ENCODE measurements around the gene PPA1.
"Not testable (repeated sequence)": the region's sequence is repeated elsewhere in the genome, so short reads cannot be mapped to it uniquely, and the experiment has no call there.

The PPA1 gene

DNA sequence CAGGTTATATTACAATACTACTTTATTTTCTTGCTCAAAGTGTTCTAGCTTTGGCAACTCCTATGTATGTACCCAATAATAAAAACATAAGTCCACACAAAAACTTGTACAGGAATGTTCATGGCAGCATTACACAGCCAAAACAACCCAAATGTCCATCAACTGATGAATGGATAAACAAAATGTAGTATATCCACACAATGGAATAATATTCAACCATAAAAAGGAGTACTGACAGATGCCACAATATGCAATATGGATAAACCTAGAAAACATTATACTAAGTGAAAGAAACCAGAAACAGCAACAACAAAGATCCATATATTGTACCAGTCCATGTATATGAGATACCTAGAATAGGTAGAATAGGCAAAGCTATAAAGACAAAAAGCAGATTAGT is 21.0 kb downstream of the PPA1 start:
- DNase-seq (ENCODE audit: low spot score): no peak

DNA sequence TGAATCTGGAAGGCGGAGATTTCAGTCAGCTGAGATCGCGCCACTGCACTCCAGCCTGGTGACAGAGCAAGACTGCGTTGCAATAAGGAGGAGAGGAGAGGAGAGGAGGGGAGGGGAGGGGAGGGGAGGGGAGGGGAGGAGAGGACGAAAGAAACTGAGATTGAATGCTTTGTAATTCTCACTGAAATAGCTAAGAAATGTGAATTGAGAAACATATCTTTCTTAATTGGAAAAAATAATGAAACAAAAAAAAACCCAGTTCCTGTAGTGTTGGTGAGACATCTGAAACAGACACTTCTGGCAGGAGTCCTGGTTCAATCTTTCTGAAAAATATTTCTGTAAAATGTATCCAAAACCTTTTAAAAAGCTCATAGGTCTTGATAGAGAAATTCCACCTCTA is 26.5 kb downstream of the PPA1 start:
- no peak for DNase-seq (ENCODE audit: low spot score)

DNA sequence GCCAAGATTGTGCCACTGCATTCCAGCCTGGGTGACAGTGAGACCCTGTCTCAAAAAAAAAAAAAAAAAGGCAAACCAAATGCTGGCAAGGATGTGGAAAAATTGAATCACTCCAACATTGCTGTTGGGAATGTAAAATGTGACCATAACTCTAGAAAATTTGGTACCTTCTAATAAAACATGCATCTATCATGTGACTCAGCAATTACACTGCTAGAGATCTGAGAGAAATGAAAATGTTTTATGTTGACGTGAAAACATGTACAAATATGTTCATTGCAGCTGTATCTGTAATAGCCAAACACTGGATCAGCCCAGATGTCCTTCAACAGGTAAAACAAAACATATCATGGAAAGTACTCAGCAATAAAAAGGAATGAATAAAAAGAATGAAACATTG is 32.1 kb downstream of the PPA1 start:
- no peak for DNase-seq (ENCODE audit: low spot score)

DNA sequence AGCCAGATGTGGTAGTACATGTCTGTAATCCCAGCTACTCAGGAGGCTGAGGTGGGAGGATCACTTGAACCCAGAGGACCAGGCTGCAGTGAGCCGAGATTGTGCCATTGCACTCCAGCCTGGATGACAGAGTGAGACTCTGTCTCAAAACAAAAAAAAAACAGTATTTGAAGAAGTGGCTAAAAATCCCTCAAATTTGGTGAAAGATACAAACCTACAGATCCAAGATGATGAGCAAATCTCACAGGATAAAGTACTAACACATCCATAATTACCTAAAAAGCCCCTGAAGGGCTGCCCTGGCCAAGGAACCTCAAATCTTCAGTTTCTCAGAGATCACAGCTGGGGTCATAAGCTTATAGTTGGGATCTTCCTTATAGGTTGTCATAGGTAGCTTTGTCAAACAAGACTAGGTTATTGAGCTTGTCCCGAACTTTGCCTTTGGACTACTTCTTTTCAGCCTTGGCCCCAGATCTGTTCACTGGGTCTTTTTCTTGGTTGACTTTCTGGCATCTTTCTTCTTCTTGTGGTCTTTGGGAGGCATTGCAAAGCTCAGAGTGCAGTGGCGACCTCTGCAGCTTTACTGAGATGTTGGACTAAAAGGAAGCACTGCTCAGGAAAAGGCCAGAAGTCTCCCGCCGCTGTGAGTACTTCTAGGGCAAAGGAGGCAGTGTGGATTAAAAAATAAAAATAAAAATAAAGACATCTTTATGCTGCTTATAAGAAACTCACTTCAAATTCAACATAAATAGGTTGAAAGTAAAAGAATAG is 34.3 kb downstream of the PPA1 start:
- no peak for DNase-seq (ENCODE audit: low spot score)

DNA sequence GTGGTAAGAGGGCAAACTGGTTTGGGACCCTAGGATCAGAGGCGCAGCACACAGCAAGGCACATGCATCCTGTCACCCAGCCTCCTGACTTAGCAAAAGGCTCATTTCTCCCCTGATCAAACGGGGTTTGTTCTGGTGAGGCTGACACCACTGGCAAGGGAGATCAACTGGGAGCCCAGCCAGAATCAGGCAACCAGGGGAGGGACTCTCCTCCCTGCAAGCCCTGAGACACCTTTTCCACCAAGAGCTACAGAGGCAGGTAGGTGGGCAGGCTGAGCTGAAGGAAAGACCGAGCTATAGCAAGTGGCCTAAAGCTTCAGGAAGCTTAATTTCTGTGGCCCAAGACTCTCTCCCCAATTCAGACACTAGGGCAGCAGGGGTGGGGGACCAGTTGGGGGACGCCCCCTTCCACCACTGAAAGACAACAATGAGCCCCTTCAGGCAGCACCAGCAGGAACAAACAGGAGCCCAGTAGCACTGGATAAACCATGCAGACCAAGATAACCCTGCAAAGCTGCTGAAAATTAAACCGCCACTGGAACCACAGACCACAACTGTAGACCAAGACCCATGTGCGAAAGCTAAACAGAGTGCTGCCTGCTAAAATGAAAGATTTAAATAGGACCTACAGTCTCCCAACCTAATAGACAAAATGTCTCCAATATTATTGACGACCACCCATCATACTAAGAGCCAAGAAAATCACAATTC is 35.8 kb downstream of the PPA1 start:
- no peak for DNase-seq (ENCODE audit: low spot score)

DNA sequence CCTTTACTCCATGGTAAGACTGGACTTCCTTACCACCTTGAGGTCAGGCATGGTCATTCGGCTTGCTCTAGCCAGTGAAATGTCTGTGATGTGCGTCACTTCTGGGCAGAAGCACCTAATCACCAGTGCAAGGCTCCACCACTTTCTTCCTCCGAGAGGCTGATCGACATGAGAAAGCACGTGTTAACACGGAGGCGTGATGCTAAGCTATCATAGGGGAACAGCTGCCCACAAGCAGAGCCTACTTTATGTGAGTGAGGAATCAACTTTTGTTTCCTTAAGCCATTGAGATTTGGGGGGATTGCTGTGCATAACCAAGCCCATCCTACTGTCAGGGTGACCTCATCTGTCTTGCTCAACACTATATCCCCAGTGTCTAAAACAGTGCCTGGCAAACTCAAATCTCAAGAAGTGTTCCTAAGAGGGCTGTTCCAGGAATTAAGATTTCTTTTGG is 39.8 kb downstream of the PPA1 start:
- DNase-seq (ENCODE audit: low spot score): no peak

DNA sequence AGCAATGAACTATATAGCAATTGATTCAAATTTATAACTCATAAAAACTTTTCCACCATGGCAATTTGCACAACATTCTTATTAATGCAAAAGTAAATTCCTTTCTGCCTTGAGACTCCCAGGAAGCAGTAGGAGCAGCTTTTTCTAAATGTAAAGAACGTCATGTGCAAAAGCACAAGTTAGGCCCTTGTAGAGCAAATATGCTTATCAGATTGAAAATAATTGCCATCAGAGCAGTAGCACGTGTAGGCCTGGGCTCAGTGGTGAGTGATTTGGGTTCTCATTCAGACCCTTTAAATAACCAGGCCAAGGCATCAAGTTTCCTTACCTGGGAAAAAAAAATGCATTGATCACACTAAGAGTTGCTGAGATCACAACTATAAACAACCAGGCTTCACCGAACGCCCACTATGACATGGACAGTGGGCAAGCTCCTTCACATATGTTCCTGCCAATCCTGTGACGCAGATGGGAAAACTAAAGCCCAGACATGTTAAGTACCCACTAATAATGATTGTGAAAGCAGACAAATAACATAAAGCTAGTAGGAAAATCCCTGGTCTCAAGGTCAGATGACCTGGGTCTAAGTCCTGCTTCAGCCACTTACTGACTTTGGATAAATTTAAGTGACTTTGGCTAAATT is 40.8 kb downstream of the PPA1 start:
- no peak for DNase-seq (ENCODE audit: low spot score)

DNA sequence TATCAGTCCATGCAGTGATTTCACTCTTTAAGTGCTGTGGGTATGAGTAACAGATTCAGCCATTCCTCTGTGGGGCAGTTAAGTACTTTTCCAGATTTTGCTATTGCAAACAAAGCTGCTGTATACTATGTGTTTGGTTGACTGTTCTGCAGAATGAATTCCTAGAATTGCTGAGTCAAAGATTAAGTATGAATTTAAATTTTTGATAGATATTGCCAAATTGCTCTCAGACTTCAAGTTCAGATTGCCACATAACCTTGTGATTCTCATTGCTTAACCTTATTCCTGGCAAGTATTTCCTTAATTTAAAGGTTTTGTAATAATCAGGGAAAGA is 41.3 kb downstream of the PPA1 start:
- DNase-seq (ENCODE audit: low spot score): peak; percentile 67

DNA sequence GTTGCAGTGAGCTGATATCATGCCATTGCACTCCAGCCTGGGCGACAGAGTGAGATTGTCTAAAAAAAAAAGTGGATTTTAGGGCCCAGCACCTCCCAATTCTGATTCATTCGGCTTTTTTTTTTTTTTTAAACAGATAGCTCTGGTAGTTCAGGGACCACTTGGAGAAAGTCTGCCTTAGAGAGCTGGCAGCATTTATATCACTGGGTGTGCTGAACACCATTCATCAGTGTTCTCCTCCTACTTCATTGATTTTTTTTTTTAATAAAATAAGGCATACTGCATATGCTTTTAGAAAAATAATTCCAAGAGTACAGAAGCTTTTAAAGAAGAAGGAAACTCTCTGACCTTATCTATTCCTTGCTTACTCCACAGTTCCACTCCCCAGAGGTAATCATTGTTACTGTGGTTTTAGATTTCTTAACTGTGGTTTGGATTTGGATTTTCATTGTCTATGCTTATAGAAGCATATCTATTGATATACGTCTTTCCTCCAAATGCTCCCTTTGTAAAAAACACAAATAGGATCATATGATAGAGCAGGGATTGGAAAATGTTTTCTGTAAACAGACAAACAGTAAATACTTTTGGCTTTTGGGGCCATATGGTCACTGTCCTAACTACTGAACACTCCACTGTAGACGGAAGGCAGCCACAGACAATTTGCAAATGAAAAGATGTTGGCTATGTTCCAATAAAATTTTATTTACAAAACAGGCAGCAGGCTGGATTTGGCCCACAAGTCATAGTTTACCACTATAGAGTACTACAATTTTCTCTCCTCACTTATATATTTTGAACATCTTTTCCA is 41.9 kb downstream of the PPA1 start:
- no peak for DNase-seq (ENCODE audit: low spot score)

DNA sequence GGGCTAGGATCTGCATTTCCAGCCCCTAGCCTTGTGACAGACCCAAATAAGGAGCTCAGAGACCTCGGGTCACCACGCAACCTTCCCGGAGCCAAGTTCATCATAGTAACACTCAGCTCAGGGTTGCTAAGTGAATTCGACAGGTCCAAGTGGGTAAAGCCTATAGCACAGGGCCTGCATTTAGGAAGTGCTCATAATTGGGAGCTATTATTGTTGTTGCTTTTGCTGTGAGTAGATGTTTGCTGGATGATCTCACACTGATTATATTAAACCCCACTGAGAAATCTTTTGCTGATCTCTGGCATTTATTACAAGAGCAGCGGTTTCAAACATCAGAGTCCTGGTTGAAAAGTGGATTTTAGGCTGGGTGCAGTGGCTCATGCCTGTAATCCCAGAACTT is 42.6 kb downstream of the PPA1 start:
- DNase-seq (ENCODE audit: low spot score): no peak

DNA sequence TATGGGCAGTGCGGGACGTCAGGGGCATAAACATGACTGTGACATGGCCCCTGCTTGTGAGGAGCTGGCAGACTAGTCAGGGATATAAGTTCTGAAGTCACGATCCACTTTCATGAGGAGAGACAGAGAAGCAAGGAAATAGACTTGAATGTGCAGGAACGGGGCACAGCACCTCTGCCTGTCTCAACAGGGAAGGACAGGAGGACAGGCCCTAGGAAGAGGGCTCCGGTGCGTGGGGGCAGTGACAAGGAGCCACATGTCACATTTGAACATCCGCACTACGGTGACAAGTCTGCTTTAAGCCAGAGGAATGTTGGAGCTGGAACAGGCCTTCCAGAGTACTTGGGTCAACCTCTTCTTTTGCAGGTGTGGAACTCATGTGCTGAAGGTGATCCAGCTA is 43.1 kb downstream of the PPA1 start:
- no peak for DNase-seq (ENCODE audit: low spot score)

DNA sequence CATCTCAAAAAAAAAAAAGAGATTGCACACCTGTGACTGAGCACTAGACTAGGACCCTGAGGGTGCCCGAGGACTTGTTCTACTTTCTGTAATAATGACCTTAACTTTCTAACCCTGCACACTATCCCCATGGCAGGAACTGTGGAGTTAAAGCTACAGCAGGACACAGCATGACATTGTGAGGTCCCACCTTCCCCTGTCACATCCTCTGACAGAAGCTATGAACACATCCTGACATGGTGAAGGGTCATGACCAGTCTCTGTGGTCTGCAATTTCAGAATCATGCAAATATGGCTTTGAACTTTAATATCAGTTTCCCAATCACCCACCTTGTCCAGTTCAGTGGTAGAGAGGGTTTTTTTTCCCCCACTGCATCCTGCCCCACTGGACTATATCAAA is 44.5 kb downstream of the PPA1 start:
- DNase-seq (ENCODE audit: low spot score): no peak

DNA sequence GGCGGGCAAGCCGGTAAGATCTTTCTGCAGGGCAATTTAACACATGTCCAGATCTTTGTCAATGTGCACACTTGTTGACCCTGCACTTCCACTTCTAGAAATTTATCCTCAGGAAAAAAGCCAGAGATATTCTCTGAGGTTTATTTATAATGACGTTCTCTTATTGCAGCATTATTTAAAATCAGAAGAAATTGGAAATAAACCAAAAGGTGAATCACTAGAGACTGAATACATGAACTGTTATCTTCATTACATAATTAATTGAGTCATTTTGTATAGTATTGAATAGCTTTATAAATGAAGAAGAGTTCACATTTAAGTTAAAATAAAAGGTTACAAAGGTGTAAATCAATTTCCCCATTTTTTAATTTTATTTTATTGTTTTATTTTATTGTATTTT is 46.7 kb downstream of the PPA1 start:
- DNase-seq (ENCODE audit: low spot score): no peak

DNA sequence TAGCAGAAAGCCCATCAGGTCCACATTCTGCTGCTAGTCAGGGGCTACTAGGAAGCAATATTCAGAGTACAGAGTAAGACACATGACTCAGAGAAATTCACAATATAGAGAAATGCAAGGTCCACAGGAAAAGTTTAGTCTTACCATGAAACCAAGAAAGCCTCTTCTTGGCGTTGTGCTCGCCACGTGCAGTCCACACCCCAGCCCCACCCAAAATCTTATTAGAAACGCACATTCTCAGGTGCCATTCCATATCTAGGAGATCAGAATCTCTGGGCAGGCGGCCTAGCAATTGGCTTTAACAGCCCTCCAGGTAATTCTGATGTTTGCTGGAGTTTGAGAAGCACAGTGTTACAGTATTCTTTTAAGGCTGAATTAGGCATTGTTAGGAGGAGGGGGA is 47.1 kb downstream of the PPA1 start:
- DNase-seq (ENCODE audit: low spot score): no peak

DNA sequence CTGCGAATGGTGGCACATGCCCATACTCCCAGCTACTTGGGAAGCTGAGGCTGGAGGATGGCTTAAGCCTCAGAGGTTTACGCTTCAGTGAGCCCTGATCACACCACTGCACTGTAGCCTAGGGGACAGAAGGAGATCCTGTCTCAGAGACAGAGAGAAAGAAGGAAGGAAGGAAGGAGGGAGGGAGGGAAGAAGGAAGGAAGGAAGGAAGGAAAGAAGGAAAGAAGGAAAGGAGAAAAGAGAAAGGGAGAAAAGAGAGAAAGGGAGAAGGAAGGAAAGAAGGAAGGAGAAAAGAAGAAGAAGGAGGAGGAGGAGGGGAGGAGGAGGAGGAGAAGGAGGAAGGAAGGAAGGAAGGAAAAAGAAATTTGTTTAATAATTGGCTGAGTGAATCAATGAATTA is 49.9 kb downstream of the PPA1 start:
- no peak for DNase-seq (ENCODE audit: low spot score)

DNA sequence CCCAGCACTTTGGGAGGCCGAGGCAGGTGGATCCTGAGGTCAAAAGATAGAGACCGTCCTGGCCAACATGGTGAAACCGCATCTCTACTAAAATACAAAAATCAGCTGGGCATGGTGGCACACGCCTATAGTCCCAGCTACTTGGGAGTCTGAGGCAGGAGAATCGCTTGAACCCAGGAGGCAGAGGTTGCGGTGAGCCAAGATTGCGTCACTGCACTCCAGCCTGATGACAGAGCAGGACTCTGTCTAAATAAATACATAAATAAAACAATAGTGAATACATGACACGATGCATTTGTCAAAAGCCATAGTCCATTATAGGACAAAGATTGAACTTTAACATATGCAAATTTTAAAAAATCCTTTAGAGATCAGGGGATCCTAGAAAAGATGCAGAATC is 54.0 kb downstream of the PPA1 start:
- DNase-seq (ENCODE audit: low spot score): not testable (repeated sequence)

DNA sequence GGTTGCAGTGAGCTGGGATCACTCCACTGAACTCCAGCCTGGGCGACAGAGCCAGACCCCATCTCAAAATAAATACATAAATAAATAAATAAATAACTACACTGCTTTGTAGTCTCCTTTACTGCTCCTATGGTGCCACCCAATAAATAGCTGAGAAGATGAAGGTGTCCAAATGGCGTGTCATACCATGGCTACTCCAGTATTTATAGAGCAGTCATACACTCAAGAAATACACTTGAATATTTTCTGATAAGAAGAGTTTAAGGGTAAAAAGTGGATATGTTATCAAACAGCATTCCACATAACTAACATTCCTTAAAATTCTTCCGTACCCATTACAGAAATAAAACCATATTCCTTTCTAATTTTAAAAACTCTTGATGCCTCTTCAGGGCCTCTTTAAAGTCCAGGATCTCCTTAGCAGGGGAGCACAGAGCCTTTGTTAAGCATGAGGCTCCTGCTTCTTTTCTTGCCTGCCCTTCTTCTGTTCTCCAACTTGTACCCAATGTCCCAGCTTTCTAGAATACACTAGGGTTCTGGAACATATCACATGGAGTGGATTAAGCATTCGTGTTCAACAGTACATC is 55.0 kb downstream of the PPA1 start:
- no peak for DNase-seq (ENCODE audit: low spot score)

DNA sequence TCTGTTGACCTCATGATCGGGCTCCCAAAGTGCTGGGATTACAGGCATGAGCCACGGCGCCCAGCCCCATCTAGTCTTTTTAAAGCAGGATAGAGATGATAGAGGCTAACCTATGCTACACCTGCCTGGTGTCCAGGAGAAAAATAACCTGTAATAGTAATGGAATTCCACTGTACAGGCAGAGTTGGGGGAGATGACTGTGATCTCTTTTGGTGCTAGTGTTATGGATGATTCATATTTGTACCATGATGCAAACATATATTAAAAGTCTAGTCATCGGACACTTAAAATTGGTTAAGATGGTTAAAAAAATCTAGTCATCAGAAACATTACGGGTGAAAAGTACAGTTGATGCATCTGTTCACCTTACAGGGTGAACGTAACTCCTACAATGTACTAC is 56.8 kb downstream of the PPA1 start:
- DNase-seq (ENCODE audit: low spot score): no peak

DNA sequence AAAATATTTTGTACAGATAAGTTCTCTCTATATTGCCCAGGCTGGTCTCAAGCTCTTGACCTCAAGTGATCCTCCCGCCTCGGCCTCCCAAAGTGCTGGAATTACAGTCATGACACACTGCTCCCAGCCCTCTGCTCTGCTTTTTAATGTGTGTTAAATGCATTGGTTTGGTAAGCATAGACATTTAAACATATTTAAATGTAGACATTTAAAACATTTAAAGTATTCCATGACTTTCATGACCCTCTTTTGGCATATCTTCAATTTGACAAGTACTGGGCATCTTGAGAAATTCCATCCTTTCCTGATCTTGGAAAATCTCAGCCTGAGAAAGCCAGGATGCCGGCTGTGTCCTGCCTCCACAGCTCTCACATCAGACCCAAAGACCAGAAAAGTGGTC is 57.7 kb downstream of the PPA1 start:
- DNase-seq (ENCODE audit: low spot score): no peak

DNA sequence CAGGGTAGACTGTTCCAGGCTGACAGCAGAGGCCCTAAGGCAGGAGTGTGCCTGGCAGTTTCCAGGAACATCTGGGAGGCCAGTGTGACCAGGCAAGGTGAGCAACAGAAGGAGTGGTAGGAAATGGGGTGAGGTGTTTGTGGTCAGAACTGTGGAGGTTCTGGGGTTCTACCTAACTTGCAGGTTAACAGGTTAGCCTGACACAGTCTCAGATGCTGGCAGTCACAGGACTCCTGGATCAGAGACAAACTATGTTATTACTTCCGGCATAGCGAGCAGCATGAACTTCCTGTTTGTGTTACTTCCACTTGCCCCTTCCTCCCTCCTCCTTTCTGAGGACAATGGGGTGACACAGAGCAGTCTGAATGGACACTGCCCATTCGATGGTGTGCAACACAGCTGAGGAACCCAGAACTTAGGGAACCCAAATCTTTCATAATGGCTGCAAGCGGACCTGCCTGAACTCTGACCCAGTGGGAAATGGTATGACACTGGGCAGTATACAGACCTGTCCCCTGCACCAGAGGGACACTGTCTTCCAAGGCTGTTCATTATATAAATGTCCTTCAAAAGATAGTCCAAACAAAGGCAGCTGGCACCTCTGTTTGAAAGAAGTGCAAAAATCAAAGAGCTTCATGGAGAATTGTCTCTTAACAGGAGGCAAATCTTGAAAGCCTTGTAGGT is 59.0 kb downstream of the PPA1 start:
- no peak for DNase-seq (ENCODE audit: low spot score)

DNA sequence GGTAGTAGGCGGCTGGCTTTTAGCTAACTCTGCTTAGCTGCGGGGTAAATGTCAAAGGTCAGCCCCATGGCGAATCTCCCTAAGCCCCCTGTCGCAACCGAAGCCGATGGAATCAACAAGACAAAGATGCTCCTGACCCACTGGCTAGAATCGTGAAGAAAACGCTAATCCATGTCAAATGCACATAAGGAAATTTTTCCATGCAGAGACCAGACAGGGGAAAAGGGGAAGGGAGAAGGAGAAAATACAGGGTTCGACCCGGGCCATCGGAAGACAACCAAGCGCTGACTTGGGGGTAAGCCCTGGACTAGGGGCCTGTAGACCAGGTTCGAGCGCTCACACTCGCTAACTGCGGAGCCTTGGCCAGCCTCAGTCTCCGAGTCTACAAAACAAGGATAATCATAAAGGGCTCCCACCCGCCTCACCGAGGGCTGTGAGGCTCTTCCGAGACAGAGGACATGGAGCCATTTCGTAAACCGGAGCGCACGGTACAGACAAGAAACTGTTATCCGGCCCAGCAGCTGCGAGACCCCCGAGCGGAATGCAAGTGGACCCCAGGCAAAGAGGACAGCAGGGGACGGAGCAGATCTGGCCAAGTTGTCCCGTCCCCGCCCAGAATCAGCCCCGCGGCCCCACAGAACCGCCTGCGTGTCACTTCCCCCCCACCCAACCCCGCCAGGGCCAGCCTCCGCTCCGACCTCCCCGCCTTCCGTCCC is 63.4 kb downstream of the PPA1 start:
- DNase-seq (ENCODE audit: low spot score): peak; percentile 41

All from hepatic stellate cell (primary cell).